ENCODE data around the gene MT2A.

Gene MT2A

DNA sequence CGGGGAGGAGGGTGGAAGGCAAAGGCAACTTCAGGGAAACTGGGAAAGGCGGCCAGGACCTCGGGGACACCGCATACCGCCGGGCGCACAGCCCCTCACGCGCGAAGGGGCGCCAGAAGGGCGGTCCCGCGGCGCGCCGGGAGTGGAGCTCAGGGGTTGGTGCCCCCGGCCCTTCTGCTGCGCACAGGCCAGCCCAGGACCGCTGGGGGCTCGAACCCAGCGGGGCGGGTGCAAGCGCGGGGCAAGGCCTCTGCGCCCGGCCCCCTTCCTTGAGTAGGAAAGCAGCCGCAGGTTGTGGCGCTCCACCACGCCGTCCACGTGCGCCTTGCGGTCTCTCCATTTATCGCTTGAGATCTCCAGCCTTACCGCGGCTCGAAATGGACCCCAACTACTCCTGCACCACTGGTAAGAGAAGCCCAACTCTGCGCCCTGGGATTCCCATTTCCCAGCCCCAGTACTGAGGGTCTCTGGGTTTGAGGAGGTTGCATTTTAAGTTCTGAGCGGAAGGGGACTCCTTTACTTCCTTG, 27.1 kb downstream of the MT2A start:
- TF ChIP-seq GATA2 (IDR thresholded peaks at IDR 0.05; ENCODE audit: low read depth, low read length) (no peak), GATA3 (IDR thresholded peaks at IDR 0.05; ENCODE audit: low read depth, low read length) (no peak)

GRCh38 chr16:56636616-56637413, 28.4 kb downstream of the MT2A start:
- TF ChIP-seq GATA2 (IDR thresholded peaks at IDR 0.05; ENCODE audit: low read depth, low read length) (no peak), GATA3 (IDR thresholded peaks at IDR 0.05; ENCODE audit: low read depth, low read length) (no peak)

DNA sequence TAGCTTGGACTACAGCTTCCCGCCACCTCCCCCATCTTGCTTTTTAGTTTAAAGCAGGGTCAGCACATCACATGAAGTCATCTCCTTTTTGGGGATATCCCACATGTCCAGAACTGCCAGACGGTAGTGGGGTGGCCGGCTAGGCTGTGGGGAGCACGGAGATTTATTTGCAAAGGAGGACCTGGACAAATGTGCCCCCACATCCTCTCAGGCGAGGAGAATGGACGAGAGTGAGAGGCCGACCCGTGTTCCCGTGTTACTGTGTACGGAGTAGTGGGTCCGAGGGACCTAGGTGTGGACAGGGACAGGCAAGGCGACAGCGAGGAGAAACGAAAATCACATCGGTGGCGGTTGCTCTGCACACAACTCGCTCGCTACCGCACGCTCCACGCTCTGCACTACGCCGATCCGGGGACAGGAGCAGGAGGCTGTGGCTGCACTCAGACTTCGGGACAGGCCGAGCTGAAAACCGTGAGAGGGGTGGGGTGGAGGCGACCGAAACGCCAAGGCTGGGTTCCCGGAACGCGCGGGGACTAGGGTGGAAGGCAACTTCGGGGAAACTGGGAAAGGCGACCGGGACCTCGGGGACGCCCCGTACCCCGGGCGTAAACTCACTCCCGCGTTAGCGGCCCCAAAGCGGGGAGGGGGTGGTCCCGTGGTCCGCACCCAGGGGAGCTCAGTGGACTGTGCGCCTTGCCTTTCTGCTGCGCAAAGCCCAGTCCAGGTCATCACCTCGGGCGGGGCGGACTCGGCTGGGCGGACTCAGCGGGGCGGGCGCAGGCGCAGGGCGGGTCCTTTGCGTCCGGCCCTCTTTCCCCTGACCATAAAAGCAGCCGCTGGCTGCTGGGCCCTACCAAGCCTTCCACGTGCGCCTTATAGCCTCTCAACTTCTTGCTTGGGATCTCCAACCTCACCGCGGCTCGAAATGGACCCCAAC, 29.7 kb downstream of the MT2A start, which contains the start of gene MT1A:
Gene MT1A, plus strand, starts transcription at position 853 of the 937 bp plus-strand sequence. Its CDS starts 73 bp downstream, at position 926.
- TF ChIP-seq GATA3 (IDR thresholded peaks at IDR 0.05; ENCODE audit: low read depth, low read length) (no peak), GATA2 (IDR thresholded peaks at IDR 0.05; ENCODE audit: low read depth, low read length) (no peak)

- TF ChIP-seq GATA2 (IDR thresholded peaks at IDR 0.05; ENCODE audit: low read depth, low read length) (no peak), GATA3 (IDR thresholded peaks at IDR 0.05; ENCODE audit: low read depth, low read length) (no peak)
These were observed 30.7 kb downstream of the MT2A start for GRCh38 chr16:56639045-56639444.

DNA sequence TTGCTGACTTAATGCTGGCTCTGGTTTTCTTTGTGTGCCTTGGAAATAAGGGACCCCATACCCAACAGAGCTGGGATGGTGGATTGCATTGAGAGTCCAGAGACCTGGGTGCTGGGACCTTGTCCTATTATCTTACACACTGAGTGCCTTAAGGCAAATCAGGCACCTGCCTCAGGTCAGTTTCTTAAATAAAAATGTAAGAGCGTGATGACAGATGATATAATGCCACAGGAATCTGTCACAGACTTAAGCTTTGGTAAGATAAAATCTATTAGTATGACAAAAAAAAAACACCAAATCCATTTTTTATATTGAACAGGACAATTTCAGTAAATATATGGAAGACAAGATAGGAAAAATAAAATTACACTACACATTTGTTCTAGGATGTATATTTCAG, 31.7 kb downstream of the MT2A start:
- TF ChIP-seq GATA3 (IDR thresholded peaks at IDR 0.05; ENCODE audit: low read depth, low read length) (no peak), GATA2 (IDR thresholded peaks at IDR 0.05; ENCODE audit: low read depth, low read length) (no peak)

- TF ChIP-seq GATA3 (IDR thresholded peaks at IDR 0.05; ENCODE audit: low read depth, low read length) = no peak
- TF ChIP-seq GATA2 (IDR thresholded peaks at IDR 0.05; ENCODE audit: low read depth, low read length) = no peak
These were observed 32.8 kb downstream of the MT2A start for GRCh38 chr16:56641166-56641565.

- TF ChIP-seq GATA3 (IDR thresholded peaks at IDR 0.05; ENCODE audit: low read depth, low read length) (no peak), GATA2 (IDR thresholded peaks at IDR 0.05; ENCODE audit: low read depth, low read length) (no peak)
These were observed 34.8 kb downstream of the MT2A start for GRCh38 chr16:56643080-56643778.

GRCh38 chr16:56643833-56644232, 35.4 kb downstream of the MT2A start:
- no peak for TF ChIP-seq GATA3 (IDR thresholded peaks at IDR 0.05; ENCODE audit: low read depth, low read length)
- TF ChIP-seq GATA2 (IDR thresholded peaks at IDR 0.05; ENCODE audit: low read depth, low read length) = no peak

- TF ChIP-seq GATA2 (IDR thresholded peaks at IDR 0.05; ENCODE audit: low read depth, low read length) = no peak
- no peak for TF ChIP-seq GATA3 (IDR thresholded peaks at IDR 0.05; ENCODE audit: low read depth, low read length)
These were observed 36.9 kb downstream of the MT2A start for GRCh38 chr16:56645311-56645710.

DNA sequence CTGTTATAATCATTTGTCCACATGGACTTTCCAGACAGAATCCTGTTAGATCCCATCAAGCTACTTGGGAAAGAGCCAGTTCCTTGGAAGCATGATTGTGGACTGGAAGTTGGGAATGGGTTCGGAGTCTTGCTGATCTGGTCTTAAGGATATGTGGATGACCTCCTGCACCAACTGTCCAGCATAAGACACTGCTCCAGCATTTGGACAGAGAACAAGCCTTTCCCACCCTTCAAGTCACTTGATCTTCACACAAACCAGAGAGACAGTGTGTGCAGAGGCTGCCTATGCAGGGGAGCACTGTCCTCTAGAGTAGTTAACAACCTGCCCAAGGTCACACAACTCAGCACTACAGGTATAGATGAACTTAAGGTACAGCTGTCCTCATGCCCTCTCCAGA, 37.5 kb downstream of the MT2A start:
- TF ChIP-seq GATA2 (IDR thresholded peaks at IDR 0.05; ENCODE audit: low read depth, low read length) (no peak), GATA3 (IDR thresholded peaks at IDR 0.05; ENCODE audit: low read depth, low read length) (no peak)

DNA sequence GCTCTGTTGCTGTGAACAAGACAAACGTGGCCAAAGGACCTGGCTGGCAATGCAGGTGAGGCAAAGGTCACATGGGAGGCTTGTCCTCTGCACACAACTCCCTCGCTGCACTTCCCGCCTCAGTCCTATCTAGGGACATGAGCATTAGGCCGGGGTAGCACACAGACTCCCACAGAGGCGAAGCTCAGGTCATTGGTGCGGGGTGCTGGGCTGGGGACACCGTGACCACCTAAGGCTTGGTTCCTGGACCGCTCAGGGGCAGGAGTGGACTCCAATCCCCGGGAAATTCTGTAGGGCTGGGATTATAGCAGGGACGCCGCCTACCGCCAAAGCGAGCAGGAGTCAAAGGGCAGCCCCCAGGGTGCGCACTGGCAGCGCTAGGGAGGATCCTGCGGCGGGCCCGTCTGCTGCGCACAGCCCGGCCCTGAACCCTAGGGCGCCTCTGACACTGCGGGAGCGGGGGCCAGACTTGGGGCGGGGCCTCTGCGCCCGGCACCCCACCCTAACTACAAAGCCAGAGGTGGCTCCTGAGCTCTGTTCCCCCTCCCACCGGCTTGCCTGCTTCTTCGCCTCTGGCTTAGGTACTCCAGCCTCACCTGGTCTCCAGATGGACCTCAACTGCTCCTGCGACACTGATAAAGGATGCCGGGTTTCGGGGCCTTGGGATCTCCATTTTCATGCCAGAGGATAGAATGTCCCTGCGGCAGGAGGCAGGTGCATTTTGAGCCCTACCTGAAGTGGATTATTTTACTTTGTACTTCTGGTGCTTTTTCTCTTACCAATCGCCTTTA, 39.5 kb downstream of the MT2A start:
- no peak for TF ChIP-seq GATA3 (IDR thresholded peaks at IDR 0.05; ENCODE audit: low read depth, low read length)
- no peak for TF ChIP-seq GATA2 (IDR thresholded peaks at IDR 0.05; ENCODE audit: low read depth, low read length)

- TF ChIP-seq GATA3 (IDR thresholded peaks at IDR 0.05; ENCODE audit: low read depth, low read length) = no peak
- TF ChIP-seq GATA2 (IDR thresholded peaks at IDR 0.05; ENCODE audit: low read depth, low read length) = peak; percentile 84
These were observed 40.9 kb downstream of the MT2A start for GRCh38 chr16:56649271-56649670.

- TF ChIP-seq GATA2 (IDR thresholded peaks at IDR 0.05; ENCODE audit: low read depth, low read length) = no peak
These were observed 41.4 kb downstream of the MT2A start for GRCh38 chr16:56649820-56650219.
